ENCODE results near the gene PDIA5. TPM values are rescaled to one million over a fixed set of nuclear protein-coding genes. Genes with fewer than 3 reads are reported as not detected.

The PDIA5 gene
- total RNA-seq, 4 donors from 2014 or later, result 4.6 to 17.1 (median 5.3) TPM

- peak; percentile 90 to 98 for DNase-seq (ENCODE audit: low spot score in 2 of 2)
- intact Hi-C loops (cut with DNase I; ENCODE audit: low total_unique reads), result no loop called here
- WGBS, 2 donors, result 0% methylated on average over 58 to 60 of the region's 60 CpGs
- H3K4me3 ChIP-seq (ENCODE audit: low read depth, poor library complexity, severe bottlenecking), result peak within 1 kb of the TSS; percentile 100
- peak in 1 of 2 donors; percentile 36 for TF ChIP-seq POLR2A (IDR thresholded peaks at IDR 0.05)
- no peak for TF ChIP-seq CTCF (IDR thresholded peaks at IDR 0.05)
Measured at GRCh38 chr3:123201557-123202427, 135.0 kb downstream of the PDIA5 start, which contains the start of gene SEC22A. SEC22A (plus strand) TSS chr3:123201943; CDS start chr3:123209218, 7,275 bp downstream.

GRCh38 chr3:123202451-123202850, 135.6 kb downstream of the PDIA5 start:
- 0% methylated on average over 7 of the region's 7 CpGs for WGBS, 2 donors
- DNase-seq (ENCODE audit: low spot score in 2 of 2), result no peak
- intact Hi-C loops (cut with DNase I; ENCODE audit: low total_unique reads), result no loop called here
- no peak for TF ChIP-seq CTCF (IDR thresholded peaks at IDR 0.05)
- no peak for TF ChIP-seq POLR2A (IDR thresholded peaks at IDR 0.05)
- H3K4me3 ChIP-seq (ENCODE audit: low read depth, poor library complexity, severe bottlenecking), result peak overlapping the region; percentile 100

Small RNAs within 50 kb of the gene (microRNA-seq; reads per million reads assigned to microRNA genes)
- gene MIR7110 (ENCODE audit: borderline number of aligned reads in 1 of 2, borderline replicate concordance in 2 of 2), result 0 to 0.68 reads per million in 2 donors

Other genes starting within 250 kb of the PDIA5 start
- 1 to 10 TPM in 1 of 4 donors, under 1 TPM in 3; 0.21 to 1.8 (median 0.61) TPM for gene SEMA5B, start 39.3 kb upstream of the PDIA5 start, total RNA-seq
- gene SEC22A, start 134.9 kb downstream of the PDIA5 start, total RNA-seq, result 10 to 100 TPM; 20.4 to 37.4 (median 28.2) TPM